Cardiac fibroblast (primary cell): ENCODE data around the gene BBS9.
A peak's percentile ranks its signal among the peaks of the same experiment; 100 is the strongest.

Experiments
- DNase-seq, 2 donors: peaks; one replicate each; pipeline versions ENCODE4 v3.0.0 to v3.0.0-alpha.2; 2010; ENCODE audit warnings: low read depth in 2 of 2
- H3K4me3 ChIP-seq, 2 donors: replicated peaks in 1 of 2; 1 replicate in 1 of 2; 2 replicates in 1 of 2; pipeline ENCODE4 v1.5.1; 2011; ENCODE audit warnings: low read depth in 2 of 2, low read length in 2 of 2, mild to moderate bottlenecking in 2 of 2, moderate library complexity in 1 of 2
- CTCF ChIP-seq: IDR thresholded peaks from one replicate; pipeline ENCODE4 v1.5.1; 2011; ENCODE audit warnings: low read depth, mild to moderate bottlenecking, low read length, inconsistent platforms

Gene BBS9

DNA sequence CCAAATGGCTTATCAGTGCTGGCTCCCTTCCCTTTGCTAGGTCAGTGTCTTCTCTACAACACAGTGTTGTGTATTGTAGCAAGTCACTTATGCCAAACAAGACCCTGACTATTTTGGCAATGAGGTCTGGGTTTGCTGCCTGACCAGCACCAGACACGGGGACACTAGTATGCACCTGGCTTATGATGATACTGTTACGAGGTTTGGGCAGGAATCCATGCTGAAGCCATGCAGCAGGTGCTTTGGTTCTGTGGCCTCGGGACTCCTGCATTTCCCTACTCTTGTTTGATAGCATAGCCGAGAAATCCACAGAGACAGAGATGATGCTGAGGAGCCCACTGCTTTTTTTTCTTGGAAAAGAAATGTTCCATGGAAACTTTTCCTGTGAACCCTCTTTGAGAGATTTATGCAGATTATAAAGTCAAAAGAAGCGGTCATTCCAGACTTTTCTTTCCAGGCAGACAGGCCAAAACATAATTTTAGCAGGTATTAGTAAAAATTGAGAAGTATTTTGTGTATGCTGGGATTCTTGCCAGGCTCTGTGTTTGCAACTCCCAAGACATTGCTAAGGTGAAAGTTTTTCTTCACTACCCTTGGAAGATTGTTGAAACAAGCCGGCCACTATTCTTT, 291.1 kb downstream of the BBS9 start:
- TF ChIP-seq CTCF = no peak
- H3K4me3 ChIP-seq = no peak overlapping the region
- no peak for DNase-seq

- DNase-seq = peak; percentile 26 to 49
- no peak overlapping the region for H3K4me3 ChIP-seq
- peak; percentile 8 for TF ChIP-seq CTCF
Observed at GRCh38 chr7:33421429-33421828, 292.1 kb downstream of the BBS9 start.

DNA sequence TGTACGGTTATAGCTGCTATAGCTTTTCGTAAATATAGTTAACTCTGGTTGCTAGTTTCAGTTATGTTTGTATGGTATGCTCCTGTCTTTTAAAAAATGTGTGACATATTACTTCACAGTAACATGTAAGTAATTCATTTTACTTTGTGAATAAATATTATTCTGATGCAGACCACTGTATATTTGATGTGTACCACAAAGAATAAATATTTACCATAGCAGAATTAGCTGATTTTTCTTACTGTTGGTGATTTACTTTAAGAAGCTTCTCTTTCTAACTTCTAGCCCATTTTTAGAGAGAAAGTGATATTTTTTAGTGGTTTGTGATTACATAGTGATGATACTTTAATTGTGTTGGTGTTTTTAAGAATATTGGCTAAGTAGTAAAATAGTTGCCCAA, 292.8 kb downstream of the BBS9 start:
- no peak overlapping the region for H3K4me3 ChIP-seq
- TF ChIP-seq CTCF = no peak
- DNase-seq = no peak

DNA sequence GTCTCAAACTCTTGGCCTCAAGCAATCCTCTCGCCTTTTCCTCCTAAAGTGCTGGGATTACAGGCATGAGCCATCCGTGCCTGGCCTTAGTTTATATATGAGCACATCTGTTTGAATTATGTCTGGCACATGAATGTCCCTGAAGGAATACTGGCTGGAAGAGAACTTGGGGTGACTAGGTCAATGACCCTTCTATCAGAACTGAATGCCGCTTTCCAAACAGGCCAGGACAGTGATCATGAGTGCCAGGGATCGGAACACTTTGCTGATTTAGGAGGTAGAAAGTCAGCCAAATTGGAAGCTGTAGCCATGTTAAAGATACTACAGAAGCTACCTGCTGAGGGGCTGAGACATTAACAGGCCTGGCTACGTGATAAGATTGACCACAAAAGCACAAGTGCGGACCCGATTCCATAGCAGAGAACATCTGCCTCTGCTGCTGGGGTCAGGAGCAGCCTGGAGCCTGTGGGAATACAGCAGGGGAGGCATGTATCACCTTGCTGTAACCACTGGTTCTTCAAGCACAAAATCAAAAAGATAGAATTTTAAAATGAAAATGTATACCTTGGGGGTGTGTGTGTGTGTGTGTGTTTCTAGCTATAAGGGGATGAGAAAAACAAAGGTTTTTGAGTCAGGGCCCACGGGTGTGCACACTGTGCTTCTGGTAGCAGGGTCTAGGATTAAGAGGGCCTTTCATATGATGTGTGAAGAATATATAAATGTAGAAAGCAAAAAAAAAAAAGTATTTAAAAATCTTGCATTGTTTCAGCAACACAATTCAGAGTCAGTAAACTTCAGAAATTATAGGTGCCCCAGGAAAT, 293.7 kb downstream of the BBS9 start:
- no peak overlapping the region for H3K4me3 ChIP-seq
- no peak for DNase-seq
- no peak for TF ChIP-seq CTCF

DNA sequence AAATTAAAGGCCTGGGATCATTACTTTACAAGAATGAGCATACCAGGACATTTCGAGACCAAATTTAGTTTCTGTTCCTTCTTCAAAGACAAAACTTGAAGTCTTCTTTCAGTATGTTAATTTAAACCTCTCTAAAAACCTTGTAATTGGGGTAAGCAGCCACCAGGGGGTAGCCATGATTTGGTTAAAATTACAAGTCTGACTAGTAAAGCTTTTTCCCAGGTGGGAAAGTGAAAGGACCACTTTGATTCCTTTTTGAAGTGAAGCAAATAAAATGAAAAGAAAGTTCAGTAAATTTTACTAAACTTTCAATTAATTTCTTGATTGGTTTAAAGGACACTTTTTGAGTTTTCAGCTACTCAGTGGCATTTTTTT, 294.3 kb downstream of the BBS9 start:
- TF ChIP-seq CTCF = peak; percentile 52
- H3K4me3 ChIP-seq = no peak overlapping the region
- peak; percentile 8 to 47 for DNase-seq

DNA sequence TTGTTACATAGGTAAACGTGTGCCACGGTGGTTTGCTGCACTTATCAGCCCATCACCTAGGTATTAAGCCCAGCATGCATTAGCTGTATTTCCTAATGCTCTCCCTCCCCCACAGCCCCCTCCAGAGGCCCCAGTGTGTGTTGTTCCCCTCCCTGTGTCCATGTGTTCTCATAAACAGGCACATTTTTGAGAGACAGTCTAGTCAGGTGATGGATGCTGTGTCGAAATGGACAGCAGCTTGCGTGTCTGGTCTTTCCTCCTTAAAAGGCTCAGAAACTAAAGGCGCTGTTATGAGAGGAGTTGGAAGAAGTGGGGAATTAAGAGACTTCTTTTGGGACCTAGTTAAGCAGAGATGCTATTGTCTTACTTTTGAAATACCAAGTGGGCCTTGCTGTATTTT, 296.0 kb downstream of the BBS9 start:
- H3K4me3 ChIP-seq = no peak overlapping the region
- no peak for TF ChIP-seq CTCF
- no peak for DNase-seq
